Adipocyte (in vitro differentiated cells): Measurements from ENCODE around the gene PI4K2B.

Experiments
- DNase-seq: peaks from one replicate; pipeline ENCODE4 v3.0.0-alpha.2; 2015; ENCODE audit warnings: low read depth
- H3K27me3 ChIP-seq: replicated peaks from 2 replicates; pipeline ENCODE4 v1.7.0; 2013; ENCODE audit warnings: mild to moderate bottlenecking, low read length, moderate library complexity; ENCODE audit not compliant: control insufficient read depth, insufficient read depth
- H3K36me3 ChIP-seq: 2 replicates; pipeline ENCODE4 v1.7.0; 2013; ENCODE audit warnings: low read length, mild to moderate bottlenecking, moderate library complexity; ENCODE audit not compliant: control insufficient read depth, insufficient read depth, severe bottlenecking
- H3K4me1 ChIP-seq: 2 replicates; pipeline ENCODE4 v1.7.0; 2013; ENCODE audit warnings: mild to moderate bottlenecking, low read length, moderate library complexity; ENCODE audit not compliant: control insufficient read depth, insufficient read depth
- H3K4me3 ChIP-seq: 2 replicates; pipeline ENCODE4 v1.7.0; 2013; ENCODE audit warnings: mild to moderate bottlenecking, low read length, moderate library complexity
- H3K9ac ChIP-seq: 2 replicates; pipeline ENCODE4 v1.7.0; 2013; ENCODE audit warnings: mild to moderate bottlenecking, low read length, moderate library complexity
- H3K9me3 ChIP-seq: 2 replicates; pipeline ENCODE4 v1.7.0; 2013; ENCODE audit warnings: mild to moderate bottlenecking, low read length, moderate library complexity; ENCODE audit not compliant: control insufficient read depth

The PI4K2B gene

DNA sequence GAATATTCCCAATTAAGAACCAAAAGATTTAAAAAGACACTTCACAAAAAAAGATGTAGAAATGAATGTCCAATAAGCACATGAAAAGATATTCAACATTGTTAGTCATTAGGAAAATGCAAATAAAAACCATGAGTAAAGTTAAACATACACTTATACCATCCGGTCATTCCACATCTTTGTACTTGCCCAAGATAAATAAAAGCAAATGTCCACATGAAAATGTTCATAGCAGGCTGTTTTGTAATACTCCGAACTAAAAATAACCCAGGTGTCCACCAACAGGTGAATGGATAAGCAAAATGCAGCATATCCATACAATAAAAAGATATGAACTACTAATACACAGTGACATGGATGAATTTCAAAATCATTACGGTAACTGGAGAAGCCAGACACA, 50.1 kb downstream of the PI4K2B start:
- H3K9me3 ChIP-seq, result peaks cover 8% of the 10 kb centered on the region
- H3K27me3 ChIP-seq, result no peaks in the 10 kb centered on the region
- H3K9ac ChIP-seq, result no peak overlapping the region
- no peaks in the 10 kb centered on the region for H3K4me1 ChIP-seq
- no peak for DNase-seq
- H3K36me3 ChIP-seq, result peaks cover 15% of the 10 kb centered on the region
- H3K4me3 ChIP-seq, result no peak overlapping the region

DNA sequence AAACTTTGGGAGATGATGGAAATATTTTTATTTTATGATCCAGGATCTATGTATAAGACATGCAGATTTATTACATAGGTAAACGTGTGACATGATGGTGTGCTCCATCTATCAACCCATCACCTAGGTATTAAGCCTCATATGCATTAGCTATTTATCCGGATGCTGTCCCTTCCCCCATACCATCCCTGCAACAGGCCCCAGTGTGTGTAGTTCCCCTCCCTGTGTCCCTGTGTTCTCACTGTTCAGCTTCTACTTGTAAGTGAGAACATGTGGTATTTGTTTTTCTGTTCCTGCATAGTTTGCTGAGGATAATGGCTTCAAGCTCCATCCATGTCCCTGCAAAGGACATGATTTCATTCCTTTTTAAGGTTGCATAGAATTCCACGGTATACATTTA, 50.6 kb downstream of the PI4K2B start:
- no peak overlapping the region for H3K9ac ChIP-seq
- peaks cover 15% of the 10 kb centered on the region for H3K36me3 ChIP-seq
- peaks cover 8% of the 10 kb centered on the region for H3K9me3 ChIP-seq

DNA sequence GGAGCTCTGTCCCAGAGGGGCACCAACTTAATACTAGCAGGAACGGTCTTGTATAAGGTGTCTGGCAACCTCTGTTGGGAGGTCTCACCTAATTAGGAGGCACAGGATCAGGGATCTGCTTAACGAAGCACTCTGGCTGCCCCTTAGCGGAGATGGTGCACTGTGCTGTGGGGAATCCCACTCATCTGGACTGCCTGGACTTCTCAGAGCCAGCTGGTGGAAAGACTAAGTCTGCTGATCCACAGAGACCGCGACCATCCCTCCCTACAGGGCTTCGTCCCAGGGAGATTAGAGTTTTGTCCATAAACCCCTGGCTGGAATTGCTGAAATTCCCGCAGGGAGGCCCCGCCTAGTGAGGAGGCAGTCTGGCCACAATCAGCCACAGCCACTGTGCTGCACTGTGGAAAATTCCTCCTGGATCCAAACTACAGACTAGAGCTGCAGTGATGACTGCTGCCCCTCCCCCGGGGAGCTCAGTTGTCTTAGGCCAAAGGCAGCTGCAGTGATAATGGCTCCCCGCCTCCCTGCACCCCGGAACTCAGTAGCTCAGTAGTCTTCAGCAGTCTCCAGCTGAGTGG, 56.7 kb downstream of the PI4K2B start:
- Histone ChIP-seq H3K36me3 (no peaks in the 10 kb centered on the region), H3K4me3 (no peak overlapping the region), H3K9me3 (peaks cover 8% of the 10 kb centered on the region), H3K27me3 (no peaks in the 10 kb centered on the region), H3K4me1 (no peaks in the 10 kb centered on the region), H3K9ac (no peak overlapping the region)
- no peak for DNase-seq

More for the DNA sequence above, 50.6 kb downstream of the PI4K2B start:
- no peak overlapping the region for H3K4me3 ChIP-seq
- H3K27me3 ChIP-seq, result no peaks in the 10 kb centered on the region
- H3K4me1 ChIP-seq, result no peaks in the 10 kb centered on the region
- DNase-seq, result no peak

DNA sequence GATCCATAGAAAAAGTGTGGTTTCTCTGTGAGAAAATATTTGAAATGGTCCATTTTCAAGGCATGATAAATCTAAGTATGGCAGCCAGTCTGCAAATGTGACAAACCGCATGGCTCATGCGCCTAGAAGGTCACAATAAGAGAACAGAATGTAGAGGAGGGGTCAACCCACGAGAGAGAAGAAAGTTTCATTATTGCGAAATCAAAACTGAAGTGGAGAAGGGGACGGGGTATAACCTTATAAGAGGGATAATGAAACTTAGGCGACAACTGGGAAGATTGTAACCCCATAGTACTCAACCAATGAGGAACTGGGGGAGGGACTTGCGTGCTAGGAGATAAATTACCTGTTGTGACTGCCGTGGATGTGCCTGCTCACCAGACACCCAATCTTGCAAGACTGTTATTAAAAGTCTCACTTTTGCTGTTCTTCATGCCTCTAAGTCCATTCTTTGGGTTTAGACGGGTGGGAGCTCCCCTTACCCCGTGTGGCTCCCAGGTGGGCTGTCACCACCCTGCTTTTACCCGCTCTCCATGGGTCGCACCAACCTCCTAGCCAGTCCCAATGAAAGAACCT, 57.4 kb downstream of the PI4K2B start:
- no peak for DNase-seq
- H3K4me1 ChIP-seq, result no peaks in the 10 kb centered on the region
- no peak overlapping the region for H3K9ac ChIP-seq
- no peaks in the 10 kb centered on the region for H3K27me3 ChIP-seq
- H3K9me3 ChIP-seq, result peaks cover 8% of the 10 kb centered on the region
- H3K36me3 ChIP-seq, result no peaks in the 10 kb centered on the region
- no peak overlapping the region for H3K4me3 ChIP-seq

DNA sequence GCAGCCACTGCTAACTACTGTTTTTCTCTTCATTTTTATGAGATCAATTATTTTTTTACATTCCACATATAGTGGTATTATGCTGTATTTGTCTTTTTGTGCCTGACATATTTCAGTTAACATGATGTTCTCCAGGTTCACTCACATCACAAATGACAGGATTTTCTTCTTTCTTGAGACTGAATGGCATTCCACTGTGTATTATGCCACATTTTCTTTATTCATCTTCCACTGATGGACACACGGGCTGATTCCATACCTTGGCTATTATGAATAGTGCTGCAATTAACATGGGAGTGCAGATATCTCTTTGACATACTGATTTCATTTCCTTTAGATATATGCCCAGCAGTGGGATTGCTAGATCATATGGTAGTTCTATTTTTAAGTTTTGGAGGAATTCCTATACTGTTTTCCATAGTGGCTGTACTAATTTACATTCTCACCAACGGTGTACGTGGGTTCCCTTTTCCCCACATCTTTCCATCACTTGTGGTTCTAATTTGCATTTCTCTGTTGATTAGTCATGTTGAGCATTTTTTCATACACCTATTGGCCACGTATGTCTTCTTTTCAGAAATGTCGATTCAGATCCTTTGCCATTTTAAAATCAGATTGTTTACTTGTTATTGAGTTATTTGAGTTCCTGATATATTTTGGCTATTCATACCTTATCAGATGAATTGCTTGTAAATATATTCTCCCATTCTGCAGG, 63.9 kb downstream of the PI4K2B start:
- H3K9ac ChIP-seq, result no peak overlapping the region
- no peak for DNase-seq
- H3K4me1 ChIP-seq, result no peaks in the 10 kb centered on the region
- no peak overlapping the region for H3K4me3 ChIP-seq
- H3K9me3 ChIP-seq, result no peaks in the 10 kb centered on the region
- no peaks in the 10 kb centered on the region for H3K36me3 ChIP-seq
- no peaks in the 10 kb centered on the region for H3K27me3 ChIP-seq

DNA sequence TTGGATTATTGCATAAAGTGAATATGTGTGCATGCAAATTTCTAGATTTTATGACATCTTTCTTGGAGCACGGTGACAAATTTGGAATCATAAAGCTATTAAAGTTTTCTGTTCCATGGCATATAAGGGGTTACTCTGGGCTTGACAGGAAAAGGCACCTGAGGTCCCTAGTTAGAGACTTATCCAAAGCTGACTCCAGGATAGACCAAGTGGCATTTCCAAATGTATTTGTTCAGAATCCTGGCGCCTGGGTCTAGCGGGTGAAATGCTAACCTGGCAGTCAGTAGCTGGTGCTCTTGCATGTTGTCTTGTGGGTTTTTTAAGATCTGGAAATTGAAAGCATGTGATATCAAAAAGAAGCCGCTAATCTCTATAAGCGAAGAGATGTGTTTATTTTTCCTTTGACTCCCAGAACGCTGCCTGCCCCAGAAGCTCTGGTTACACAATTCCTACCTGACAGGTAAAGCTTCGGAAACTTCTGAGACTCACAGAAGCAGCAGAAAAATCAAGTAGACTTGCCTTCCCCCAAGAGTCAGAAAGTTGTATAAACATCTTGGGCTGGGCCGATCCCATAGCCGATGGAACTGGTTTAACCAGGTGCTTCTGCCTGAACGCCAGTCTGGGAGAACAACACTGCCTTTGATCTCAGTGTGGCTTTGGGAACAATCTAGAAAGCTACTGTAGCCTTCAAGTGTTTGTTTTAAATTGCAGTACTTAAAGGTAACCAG, 65.8 kb downstream of the PI4K2B start:
- Histone ChIP-seq H3K9me3 (no peaks in the 10 kb centered on the region), H3K9ac (no peak overlapping the region), H3K36me3 (no peaks in the 10 kb centered on the region), H3K27me3 (no peaks in the 10 kb centered on the region), H3K4me1 (no peaks in the 10 kb centered on the region), H3K4me3 (no peak overlapping the region)
- DNase-seq, result no peak

DNA sequence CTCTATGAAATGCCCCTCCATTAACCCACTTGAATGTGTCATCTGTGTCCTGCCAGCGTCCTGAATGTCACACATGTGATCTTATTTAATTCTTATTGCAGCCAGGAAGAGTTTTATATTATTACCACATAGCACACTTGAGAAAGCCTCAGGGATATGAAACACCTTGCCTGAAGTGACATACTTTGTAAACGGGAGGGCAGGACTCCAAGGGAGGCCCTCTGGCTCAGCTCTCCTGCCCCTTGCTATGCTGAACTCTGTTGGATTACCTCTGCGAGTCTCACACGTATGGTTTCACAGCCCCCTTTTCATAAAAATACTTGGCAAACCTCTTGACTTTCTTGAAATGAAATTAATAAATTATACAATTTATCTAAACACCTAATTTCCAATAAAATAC, 67.6 kb downstream of the PI4K2B start:
- Histone ChIP-seq H3K27me3 (no peaks in the 10 kb centered on the region), H3K9ac (no peak overlapping the region), H3K9me3 (no peaks in the 10 kb centered on the region), H3K36me3 (no peaks in the 10 kb centered on the region), H3K4me3 (no peak overlapping the region), H3K4me1 (no peaks in the 10 kb centered on the region)
- no peak for DNase-seq

DNA sequence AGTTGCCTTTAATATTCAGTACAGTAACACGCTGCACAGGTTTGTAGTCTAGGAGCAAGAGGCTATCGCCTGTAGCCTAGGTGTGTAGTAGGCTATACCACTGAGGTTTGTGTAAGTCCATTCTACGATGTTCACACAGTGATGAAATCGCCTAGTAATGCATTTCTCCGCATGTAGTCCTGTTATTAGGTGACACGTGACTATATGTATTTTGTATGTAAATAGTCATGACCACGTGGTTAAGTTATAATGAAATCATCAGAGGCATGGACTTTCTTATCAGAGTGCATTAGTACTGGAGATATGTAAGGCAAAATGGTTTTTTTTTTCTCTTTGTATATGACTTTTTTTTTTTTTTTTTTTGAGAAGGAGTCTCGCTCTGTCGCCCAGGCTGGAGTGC, 68.8 kb downstream of the PI4K2B start:
- DNase-seq, result no peak
- H3K9ac ChIP-seq, result no peak overlapping the region
- H3K27me3 ChIP-seq, result no peaks in the 10 kb centered on the region
- no peaks in the 10 kb centered on the region for H3K9me3 ChIP-seq
- no peaks in the 10 kb centered on the region for H3K36me3 ChIP-seq
- H3K4me1 ChIP-seq, result no peaks in the 10 kb centered on the region
- no peak overlapping the region for H3K4me3 ChIP-seq

DNA sequence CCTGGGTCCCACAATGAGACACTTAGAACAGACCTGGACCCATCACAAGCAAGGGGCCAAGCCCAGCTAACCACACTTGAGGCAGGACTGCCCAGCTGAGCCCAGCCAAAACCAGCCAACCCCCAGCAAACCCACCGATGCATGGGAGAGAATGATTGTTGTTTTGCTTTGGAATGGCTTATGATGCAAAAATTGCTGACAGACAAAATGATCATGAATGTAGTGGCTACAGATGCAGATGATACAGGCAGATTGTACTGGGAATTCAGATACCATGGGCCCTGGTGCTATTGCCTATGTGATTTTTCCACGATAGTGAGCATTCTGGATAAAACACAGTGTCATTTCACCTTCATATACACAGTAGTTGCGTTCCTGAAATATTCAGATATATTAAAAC, 69.7 kb downstream of the PI4K2B start:
- no peaks in the 10 kb centered on the region for H3K36me3 ChIP-seq
- no peak overlapping the region for H3K4me3 ChIP-seq
- DNase-seq, result no peak
- no peak overlapping the region for H3K9ac ChIP-seq
- H3K9me3 ChIP-seq, result no peaks in the 10 kb centered on the region
- H3K27me3 ChIP-seq, result no peaks in the 10 kb centered on the region
- H3K4me1 ChIP-seq, result peaks cover 4% of the 10 kb centered on the region

DNA sequence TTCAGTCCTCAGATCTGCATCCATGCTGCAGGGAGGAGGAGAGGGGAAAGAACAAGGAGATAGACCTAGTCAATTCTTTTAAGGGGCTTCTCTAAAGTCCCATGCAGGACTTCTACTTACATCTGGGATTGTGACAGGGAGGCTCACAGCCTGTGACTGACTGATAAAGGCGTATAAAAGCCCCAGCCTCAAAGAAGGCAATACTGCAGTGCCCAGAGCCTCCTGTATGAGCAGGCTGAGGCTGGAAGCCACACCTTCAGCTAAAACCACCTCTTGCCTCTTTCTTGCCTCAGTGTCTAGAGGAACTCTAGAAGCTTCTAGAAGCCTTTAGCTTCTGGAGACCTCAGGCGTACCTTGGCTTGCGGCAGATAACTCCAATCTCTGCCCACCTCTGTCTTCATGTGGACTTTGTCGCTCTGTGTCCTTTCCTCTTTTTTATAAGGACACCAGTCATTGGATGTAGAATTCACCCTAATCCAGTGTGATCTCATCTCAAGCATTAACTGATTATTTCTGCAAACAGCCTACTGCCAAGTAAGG, 72.8 kb downstream of the PI4K2B start:
- Histone ChIP-seq H3K4me3 (no peak overlapping the region), H3K9me3 (no peaks in the 10 kb centered on the region), H3K4me1 (peaks cover 13% of the 10 kb centered on the region), H3K27me3 (no peaks in the 10 kb centered on the region), H3K9ac (no peak overlapping the region), H3K36me3 (no peaks in the 10 kb centered on the region)
- no peak for DNase-seq

DNA sequence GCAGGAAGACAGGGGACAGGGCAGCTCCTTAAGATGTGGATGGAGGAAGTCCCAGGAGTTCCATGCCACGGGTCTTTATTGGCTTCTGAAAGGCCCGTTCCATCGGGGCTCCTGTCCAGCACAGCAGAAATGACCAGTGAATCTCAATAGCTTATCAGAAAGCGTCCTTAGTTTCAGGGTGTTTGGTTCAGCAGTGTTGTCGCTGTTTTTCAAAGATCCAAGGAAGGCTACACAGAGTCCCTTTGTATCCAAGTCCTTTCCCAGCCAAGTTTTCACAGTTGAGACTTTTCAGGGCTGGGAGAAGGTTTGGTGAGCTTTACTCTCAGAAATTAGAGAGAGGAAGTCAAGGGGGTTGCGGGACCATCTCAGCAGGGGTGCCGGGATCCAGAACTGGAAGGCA, 73.8 kb downstream of the PI4K2B start:
- no peak for DNase-seq
- Histone ChIP-seq H3K27me3 (no peaks in the 10 kb centered on the region), H3K4me3 (no peak overlapping the region), H3K9ac (no peak overlapping the region), H3K36me3 (no peaks in the 10 kb centered on the region), H3K9me3 (no peaks in the 10 kb centered on the region), H3K4me1 (peaks cover 13% of the 10 kb centered on the region)
